A549 (cell line): Measurements from ENCODE around the gene FYB1. TPM values are rescaled to one million over a fixed set of nuclear protein-coding genes. Genes with fewer than 3 reads are reported as not detected.

Experiments used
- ATAC-seq, 2 experiments: fragments of 200-7000 bp in 1 of 2; fragments of >200 bp in 1 of 2; cut with Nextera tagmentation in 1 of 2; cut with Tn5 transposase in 1 of 2; 3 replicates each; pipeline versions ENCODE4 v1.8.0 to v1.9.1; 2018 to 2020; ENCODE audit warnings: mild to moderate bottlenecking in 1 of 2, moderate library complexity in 1 of 2
- CTCF ChIA-PET: fragments of 300-600 bp; sonication (Branson Sonifier 250); formaldehyde crosslinking; extraction: SDS; loops from one replicate; lab custom pipeline; 2021; ENCODE audit warnings: antibody characterized with exemption, inconsistent platforms; lab: Yijun Ruan, JAX
- POLR2A ChIA-PET: fragments of 350-600 bp; formaldehyde crosslinking; extraction: SDS; loops from one replicate; lab custom pipeline; 2021; ENCODE audit warnings: antibody characterized with exemption, inconsistent platforms; lab: Yijun Ruan, JAX
- DNase-seq, 2 experiments: peaks; one replicate each; pipeline versions ENCODE4 v3.0.0 to v3.0.0-alpha.2; 2011 to 2016; ENCODE audit warnings: low read depth in 1 of 2, low spot score in 1 of 2
- FAIRE-seq: peaks from 2 replicates; lab custom pipeline; 2011; peaks lifted over from hg19 to GRCh38; lab: Jason Lieb, UNC
- H3K27ac ChIP-seq, 2 experiments: fragments of >200 bp; sonication (Bioruptor Twin); formaldehyde crosslinking; 3 replicates each; pipeline ENCODE4 v1.5.1; 2016 to 2017
- H3K4me1 ChIP-seq: fragments of >200 bp; sonication (Bioruptor Twin); formaldehyde crosslinking; 3 replicates; pipeline ENCODE4 v1.6.1; 2016
- H3K4me2 ChIP-seq: fragments of >200 bp; sonication (Bioruptor Twin); formaldehyde crosslinking; 3 replicates; pipeline ENCODE4 v1.6.1; 2016
- H3K4me3 ChIP-seq: fragments of >200 bp; sonication (Bioruptor Twin); formaldehyde crosslinking; 3 replicates; pipeline ENCODE4 v1.5.1; 2016
- H3K9me3 ChIP-seq: fragments of >200 bp; sonication (Bioruptor Twin); formaldehyde crosslinking; 3 replicates; pipeline ENCODE4 v1.6.1; 2016
- ATOH8 ChIP-seq: fragments of 250-450 bp; sonication (Bioruptor Pico); IDR thresholded peaks from 2 replicates; pipeline ENCODE4 v1.5.0; 2020; ENCODE audit warnings: low read depth, mild to moderate bottlenecking, moderate library complexity
- BCL3 ChIP-seq: fragments of >200 bp; sonication (Bioruptor Twin); formaldehyde crosslinking; IDR thresholded peaks from 3 replicates; pipeline ENCODE4 v1.6.1; 2016
- BHLHE40 ChIP-seq: IDR thresholded peaks from 2 replicates; pipeline ENCODE4 v1.6.1; 2012; ENCODE audit warnings: low read depth, low read length, inconsistent platforms
- CBX8 ChIP-seq: fragments of 200-600 bp; sonication (generic); IDR thresholded peaks from 2 replicates; pipeline ENCODE4 v1.6.1; 2016
- CTCF ChIP-seq: fragments of >200 bp; sonication (Bioruptor Twin); formaldehyde crosslinking; IDR thresholded peaks from 3 replicates; pipeline ENCODE4 v1.5.1; 2016
- EHMT2 ChIP-seq: fragments of 200-600 bp; sonication (generic); IDR thresholded peaks from 2 replicates; pipeline ENCODE4 v1.6.1; 2016; ENCODE audit warnings: antibody characterized with exemption, low read depth, mild to moderate bottlenecking, moderate library complexity
- EP300 ChIP-seq, 2 experiments: fragments of >200 bp; sonication (Bioruptor Twin); formaldehyde crosslinking; IDR thresholded peaks; 2 replicates in 1 of 2; 3 replicates in 1 of 2; pipeline ENCODE4 v1.6.1; 2016 to 2017
- FOSB ChIP-seq: fragments of 250-450 bp; sonication (Bioruptor Pico); IDR thresholded peaks from 2 replicates; pipeline ENCODE4 v1.5.0; 2020; ENCODE audit warnings: mild to moderate bottlenecking, moderate library complexity
- FOXS1 ChIP-seq: fragments of 250-450 bp; sonication (Bioruptor Pico); IDR thresholded peaks from 2 replicates; pipeline ENCODE4 v1.5.0; 2020; ENCODE audit warnings: mild to moderate bottlenecking, moderate library complexity
- GATA3 ChIP-seq: IDR thresholded peaks from 2 replicates; pipeline ENCODE4 v1.6.1; 2012; ENCODE audit warnings: borderline replicate concordance
- HMGXB4 ChIP-seq: fragments of 250-450 bp; sonication (Bioruptor Pico); IDR thresholded peaks from 2 replicates; pipeline ENCODE4 v1.5.0; 2021; ENCODE audit warnings: mild to moderate bottlenecking, moderate library complexity, borderline replicate concordance
- HOXA7 ChIP-seq: fragments of 250-450 bp; sonication (Bioruptor Pico); IDR thresholded peaks from 2 replicates; pipeline ENCODE4 v1.5.0; 2020; ENCODE audit warnings: mild to moderate bottlenecking, moderate library complexity
- HOXB13 ChIP-seq: fragments of 250-450 bp; sonication (Bioruptor Pico); IDR thresholded peaks from 2 replicates; pipeline ENCODE4 v1.5.0; 2020; ENCODE audit warnings: low read depth, mild to moderate bottlenecking, moderate library complexity
- JUN ChIP-seq, 2 experiments: fragments of >200 bp; sonication (Bioruptor Twin); formaldehyde crosslinking; IDR thresholded peaks; 2 replicates in 1 of 2; 3 replicates in 1 of 2; pipeline ENCODE4 v1.6.1; 2016 to 2017
- MAFK ChIP-seq: fragments of 450-650 bp; IDR thresholded peaks from 2 replicates; pipeline ENCODE4 v1.6.1; 2014; ENCODE audit not compliant: partially characterized antibody
- MYC ChIP-seq: IDR thresholded peaks from 2 replicates; pipeline ENCODE4 v1.6.1; 2012; ENCODE audit warnings: mild to moderate bottlenecking, inconsistent platforms, low read length, improper control_type of control experiment, borderline replicate concordance
- NFE2L2 ChIP-seq: fragments of 150-350 bp; conservative IDR thresholded peaks from 2 replicates; pipeline ENCODE4 v1.6.1; 2014; ENCODE audit warnings: low read length
- RAD21 ChIP-seq, 2 experiments: fragments of >200 bp in 1 of 2; sonication (Bioruptor Twin) in 1 of 2; formaldehyde crosslinking in 1 of 2; IDR thresholded peaks in 1 of 2; conservative IDR thresholded peaks in 1 of 2; 2 replicates in 1 of 2; 3 replicates in 1 of 2; pipeline ENCODE4 v1.6.1; 2012 to 2018; ENCODE audit warnings: inconsistent platforms in 1 of 2
- RARB ChIP-seq: fragments of 250-450 bp; sonication (Bioruptor Pico); IDR thresholded peaks from 2 replicates; pipeline ENCODE4 v1.8.0; 2021; ENCODE audit warnings: mild to moderate bottlenecking, moderate library complexity
- SMC3 ChIP-seq: fragments of >200 bp; sonication (Bioruptor Twin); formaldehyde crosslinking; IDR thresholded peaks from 3 replicates; pipeline ENCODE4 v1.6.1; 2018; ENCODE audit warnings: inconsistent platforms
- USF2 ChIP-seq: fragments of 450-650 bp; IDR thresholded peaks from 2 replicates; pipeline ENCODE4 v1.6.1; 2014; ENCODE audit warnings: antibody characterized with exemption
- ZNF302 ChIP-seq: fragments of 250-450 bp; sonication (Bioruptor Pico); IDR thresholded peaks from 2 replicates; pipeline ENCODE4 v1.9.0; 2021; ENCODE audit warnings: inconsistent platforms, mild to moderate bottlenecking, moderate library complexity
- WGBS: methylation state at CpG from one replicate; pipeline ENCODE4 v1.1.6; 2017; ENCODE audit errors: missing lambda C conversion rate; 5-methylcytosine and 5-hydroxymethylcytosine counted together
- polyA plus RNA-seq, 4 experiments: library from polyadenylated mRNA; depleted of rRNA in 3 of 4; stranded (reverse); fragments of >200 nt; fragmentation: RNase III in 1 of 4; extraction: RNeasy Plus Mini Kit Qiagen cat#74134 plus additional on column Dnase treatment in 1 of 4; gene quantifications; 2 replicates in 3 of 4; 3 replicates in 1 of 4; pipeline ENCODE4 v1.2.3, GENCODE V29; 2011 to 2017

FYB1 gene
- polyA plus RNA-seq, 2 of the 4 experiments (the other 2 are of a cell fraction): 7.4 to 34.6 TPM

GRCh38 chr5:39062530-39062929, 156.8 kb downstream of the FYB1 start:
- no peak for ATAC-seq
- Histone ChIP-seq H3K9me3 (no peaks in the 10 kb centered on the region), H3K4me1 (peaks cover 41% of the 10 kb centered on the region), H3K4me3 (no peak overlapping the region), H3K27ac (no peak overlapping the region), H3K4me2 (peak overlapping the region; percentile 35)
- ChIA-PET POLR2A (no interaction called here), CTCF (interaction anchor here (1.7 kb wide), 1 partner anchor 18 kb away, joined by 4 read pairs; no protein-coding TSS in a partner anchor)
- no peak for FAIRE-seq
- DNase-seq: no peak
- TF ChIP-seq MYC: no peak
- TF ChIP-seq HMGXB4: no peak
- no peak for TF ChIP-seq SMC3
- no peak for TF ChIP-seq BHLHE40
- no peak for TF ChIP-seq NFE2L2
- TF ChIP-seq RAD21 (conservative IDR thresholded peaks at IDR 0.05 in 1 of 2, IDR thresholded peaks at IDR 0.05 in 1 of 2): no peak
- no peak for TF ChIP-seq USF2
- TF ChIP-seq HOXA7: no peak
- TF ChIP-seq EHMT2: no peak
- TF ChIP-seq ZNF302 (CRISPR knock-in tag): no peak
- no peak for TF ChIP-seq RARB (CRISPR knock-in tag)
- no peak for TF ChIP-seq MAFK
- no peak for TF ChIP-seq CTCF
- TF ChIP-seq ATOH8 (CRISPR knock-in tag): no peak

- FAIRE-seq: no peak
- Histone ChIP-seq H3K27ac (no peak overlapping the region), H3K4me3 (no peak overlapping the region), H3K9me3 (no peaks in the 10 kb centered on the region), H3K4me1 (peaks cover 45% of the 10 kb centered on the region), H3K4me2 (peak overlapping the region; percentile 35; the same call in 2 of the 3 replicates)
- DNase-seq: no peak
- TF ChIP-seq GATA3: no peak
- no peak for TF ChIP-seq EHMT2
- TF ChIP-seq JUN (IDR thresholded peaks at IDR 0.05): no peak
- no peak for TF ChIP-seq EP300 (IDR thresholded peaks at IDR 0.05)
- TF ChIP-seq BCL3: no peak
- TF ChIP-seq FOXS1: no peak
- TF ChIP-seq FOSB: no peak
- TF ChIP-seq CBX8: no peak
- no peak for TF ChIP-seq ATOH8 (CRISPR knock-in tag)
- TF ChIP-seq HOXB13: no peak
- 75% methylated on average over 3 of the region's 3 CpGs for whole genome bisulfite sequencing
- ChIA-PET CTCF (interaction anchor here (1.7 kb wide), 1 partner anchor 19 kb away, joined by 4 read pairs; no protein-coding TSS in a partner anchor), POLR2A (no interaction called here)
- ATAC-seq: no peak
Observed at GRCh38 chr5:39062104-39062503, 157.3 kb downstream of the FYB1 start.
